ENCODE measurements around the gene XPC.

Gene XPC

DNA sequence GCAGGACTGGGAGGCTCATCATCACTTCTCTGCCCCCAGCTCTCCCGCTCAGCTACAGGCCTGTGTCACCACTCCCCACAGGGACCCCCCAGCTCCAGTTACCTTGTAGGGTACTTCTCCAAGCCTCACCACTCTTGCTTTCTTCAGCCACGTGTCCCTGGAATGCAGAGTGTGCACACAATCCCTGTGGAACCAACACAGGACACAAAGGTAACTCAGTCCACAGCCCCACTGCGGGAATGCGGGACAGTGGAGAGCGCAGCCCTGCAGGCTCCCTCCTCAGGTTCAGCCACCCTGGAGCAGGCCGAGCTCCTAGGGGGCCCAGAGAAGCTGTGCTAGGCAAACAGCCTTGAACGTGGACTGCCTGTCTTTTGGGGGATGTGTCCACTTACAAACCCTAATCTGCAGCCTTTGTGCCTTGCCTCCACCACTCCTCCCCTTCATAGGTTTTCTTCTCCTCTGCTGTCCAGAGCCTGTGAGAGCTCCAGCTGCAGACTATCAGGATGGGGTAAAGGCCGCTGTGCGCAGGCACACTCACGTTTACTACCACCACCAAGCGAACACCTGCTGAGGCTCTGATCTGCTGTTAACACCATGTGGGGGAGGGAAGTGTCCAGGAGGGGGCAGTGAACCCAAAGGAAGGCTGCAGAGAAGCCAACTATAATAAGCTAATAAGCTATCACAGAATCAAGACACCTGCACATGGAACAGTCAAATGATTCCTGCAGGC lies 26.0 kb downstream of the XPC start:
- H3K27ac ChIP-seq, result no peak overlapping the region
- TF ChIP-seq, protein P1, sequence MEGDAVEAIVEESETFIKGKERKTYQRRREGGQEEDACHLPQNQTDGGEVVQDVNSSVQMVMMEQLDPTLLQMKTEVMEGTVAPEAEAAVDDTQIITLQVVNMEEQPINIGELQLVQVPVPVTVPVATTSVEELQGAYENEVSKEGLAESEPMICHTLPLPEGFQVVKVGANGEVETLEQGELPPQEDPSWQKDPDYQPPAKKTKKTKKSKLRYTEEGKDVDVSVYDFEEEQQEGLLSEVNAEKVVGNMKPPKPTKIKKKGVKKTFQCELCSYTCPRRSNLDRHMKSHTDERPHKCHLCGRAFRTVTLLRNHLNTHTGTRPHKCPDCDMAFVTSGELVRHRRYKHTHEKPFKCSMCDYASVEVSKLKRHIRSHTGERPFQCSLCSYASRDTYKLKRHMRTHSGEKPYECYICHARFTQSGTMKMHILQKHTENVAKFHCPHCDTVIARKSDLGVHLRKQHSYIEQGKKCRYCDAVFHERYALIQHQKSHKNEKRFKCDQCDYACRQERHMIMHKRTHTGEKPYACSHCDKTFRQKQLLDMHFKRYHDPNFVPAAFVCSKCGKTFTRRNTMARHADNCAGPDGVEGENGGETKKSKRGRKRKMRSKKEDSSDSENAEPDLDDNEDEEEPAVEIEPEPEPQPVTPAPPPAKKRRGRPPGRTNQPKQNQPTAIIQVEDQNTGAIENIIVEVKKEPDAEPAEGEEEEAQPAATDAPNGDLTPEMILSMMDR (conservative IDR thresholded peaks at IDR 0.05), result peak; percentile 40
- no peak for TF ChIP-seq ZFX (IDR thresholded peaks at IDR 0.05)

DNA sequence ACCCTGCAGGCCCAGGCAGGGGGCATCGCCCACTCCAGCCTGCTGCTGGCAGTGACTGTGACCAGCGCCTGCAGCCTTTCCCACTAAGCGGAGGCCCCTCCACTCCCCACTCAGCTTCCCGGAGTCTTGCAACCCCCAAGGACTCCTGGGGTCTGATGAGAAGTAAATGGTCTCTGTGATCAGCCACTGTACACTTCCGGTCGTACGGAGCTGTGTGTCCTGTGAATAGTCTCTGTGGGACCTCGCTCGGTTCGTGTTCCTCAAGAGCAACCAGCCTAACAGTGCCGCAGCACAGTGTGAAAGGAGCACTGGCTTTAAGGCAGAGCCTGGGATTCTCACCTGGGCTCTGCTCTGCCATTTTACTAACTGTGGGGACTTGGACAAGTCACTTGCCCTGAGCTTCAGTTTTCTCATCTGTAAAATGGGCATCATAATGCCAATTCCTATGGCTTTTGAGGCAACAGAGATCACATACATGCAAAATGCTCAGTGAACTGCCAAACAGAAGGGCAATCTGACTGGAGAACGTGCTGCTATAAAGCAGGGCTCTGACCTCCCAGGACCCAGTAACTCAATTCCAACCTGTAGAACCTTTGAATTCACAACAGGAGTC lies 26.8 kb downstream of the XPC start:
- no peak overlapping the region for H3K27ac ChIP-seq
- no peak for TF ChIP-seq ZFX (IDR thresholded peaks at IDR 0.05)
- TF ChIP-seq, protein P1 (conservative IDR thresholded peaks at IDR 0.05), result no peak

DNA sequence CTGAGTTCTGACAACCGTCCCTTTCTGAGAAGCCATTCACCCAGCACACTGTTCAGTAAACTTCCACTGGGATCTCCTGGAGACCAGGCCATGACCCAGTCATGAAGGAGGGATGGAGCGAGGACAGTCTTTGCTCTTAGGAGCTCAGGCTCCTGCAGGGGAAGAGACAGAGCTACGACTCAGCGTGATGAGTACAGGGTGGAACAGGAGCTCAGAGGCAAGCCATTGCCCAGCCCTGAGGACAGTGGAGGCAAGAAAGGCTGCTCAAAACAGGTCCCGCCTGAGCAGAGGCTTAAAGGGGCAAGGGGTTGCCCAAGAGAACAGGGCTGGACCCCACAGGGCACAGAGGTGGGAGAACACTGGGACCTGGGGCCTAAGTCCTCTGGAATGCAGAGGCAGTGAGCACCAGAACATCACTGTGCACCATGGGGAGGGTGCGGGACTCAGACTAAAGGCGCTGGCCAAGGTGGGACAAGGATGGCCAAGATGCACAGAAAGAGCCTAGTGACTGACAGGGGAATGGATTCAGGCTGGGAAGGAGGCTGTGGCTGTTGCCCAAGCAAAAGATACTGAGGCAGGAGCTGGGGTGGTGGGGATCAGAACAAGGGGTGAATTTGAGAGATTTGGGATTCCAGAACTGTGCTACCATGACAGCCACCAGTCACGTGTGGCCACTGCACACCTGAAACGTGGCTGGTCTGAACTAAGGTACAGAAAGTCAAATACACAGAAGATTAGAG lies 27.7 kb downstream of the XPC start:
- H3K27ac ChIP-seq, result no peak overlapping the region
- no peak for TF ChIP-seq ZFX (IDR thresholded peaks at IDR 0.05)
- TF ChIP-seq, protein P1 (conservative IDR thresholded peaks at IDR 0.05), result no peak

DNA sequence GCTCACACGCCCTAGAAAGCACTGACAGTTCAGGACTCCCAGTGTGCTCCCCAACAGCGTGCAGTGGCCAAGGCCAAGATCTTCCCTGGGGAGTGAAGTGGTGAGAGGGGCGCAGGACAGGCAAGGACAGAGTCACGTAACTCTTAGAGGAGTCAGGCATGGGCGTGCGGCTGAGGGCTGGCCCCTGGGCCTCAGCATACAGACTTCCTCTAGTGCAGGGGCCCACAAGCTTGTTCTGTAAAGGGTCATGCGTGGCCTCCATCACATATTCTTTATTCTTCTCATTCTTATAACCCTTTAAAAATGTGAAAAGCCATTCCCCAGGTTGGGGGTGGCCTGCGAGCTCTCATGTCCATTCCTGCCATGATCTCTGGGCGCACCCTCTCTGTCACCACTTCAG lies 28.3 kb downstream of the XPC start:
- TF ChIP-seq, protein P1 (conservative IDR thresholded peaks at IDR 0.05), result no peak
- no peak for TF ChIP-seq ZFX (IDR thresholded peaks at IDR 0.05)
- no peak overlapping the region for H3K27ac ChIP-seq

DNA sequence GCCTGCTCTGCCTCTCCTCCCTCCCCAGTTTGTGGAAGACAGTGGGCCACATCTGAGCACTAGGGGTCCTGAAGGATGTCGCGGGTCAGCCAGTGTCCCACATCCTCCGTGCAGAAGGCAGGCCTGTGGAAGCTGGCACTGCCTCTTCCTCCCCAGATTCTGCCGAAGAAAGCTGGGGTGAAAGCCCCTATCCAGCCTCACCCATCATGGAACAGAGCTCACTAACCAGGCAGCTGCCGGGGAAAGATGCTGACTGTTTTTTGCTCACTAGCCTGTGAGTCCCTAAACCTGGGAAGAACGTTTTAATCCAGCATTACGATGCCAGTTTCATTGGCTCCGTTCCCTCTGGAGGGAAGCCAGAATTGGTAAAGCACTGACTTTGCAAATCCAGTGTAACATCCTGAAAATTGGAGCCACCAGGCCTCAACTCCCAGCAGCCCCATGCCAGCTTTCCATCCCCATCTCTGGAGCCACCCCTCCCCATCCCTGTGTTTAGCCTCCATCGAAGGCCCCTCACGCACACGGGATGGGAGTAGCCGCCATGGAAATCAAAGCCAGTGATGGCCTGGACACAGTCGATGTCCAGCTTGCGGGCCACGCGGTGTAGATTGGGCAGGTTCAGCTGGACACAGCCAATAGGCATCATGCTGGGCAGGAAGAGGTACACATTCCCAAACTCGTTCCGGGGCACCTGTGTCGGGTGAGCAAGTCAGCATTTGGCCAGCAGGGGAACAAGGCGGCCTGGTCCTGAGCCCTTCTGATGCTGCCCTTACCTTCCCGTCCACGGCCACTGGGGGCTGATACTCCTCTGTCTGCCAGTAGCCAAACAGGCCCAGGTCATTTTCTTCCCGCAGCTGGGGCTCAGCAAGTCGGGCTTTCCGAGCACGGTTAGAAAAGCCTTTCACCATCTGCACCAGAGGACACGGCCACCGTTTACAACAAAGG lies 30.1 kb downstream of the XPC start:
- TF ChIP-seq, protein P1 (conservative IDR thresholded peaks at IDR 0.05), result no peak; the same call in 1 of the 2 replicates
- no peak for TF ChIP-seq ZFX (IDR thresholded peaks at IDR 0.05)
- no peak overlapping the region for H3K27ac ChIP-seq

DNA sequence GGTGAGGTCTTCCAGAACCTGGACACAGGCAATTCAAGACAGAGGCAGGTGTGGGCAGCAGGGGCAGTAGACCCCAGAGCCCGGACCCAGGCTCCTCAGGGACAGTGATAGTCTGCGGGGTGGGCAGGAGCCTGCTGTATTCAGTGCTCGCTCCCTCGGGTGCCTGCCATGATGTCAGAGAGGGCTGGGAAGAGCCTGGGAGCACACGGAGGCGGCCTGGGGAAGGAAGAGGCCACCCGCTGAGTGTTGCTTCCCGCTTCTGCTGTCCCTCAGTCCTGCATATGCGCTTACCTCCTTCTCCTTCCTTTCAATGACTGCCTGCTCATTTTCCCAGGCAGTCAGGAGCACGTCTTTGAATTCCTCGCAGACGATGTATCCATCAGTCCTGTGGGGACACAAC lies 30.8 kb downstream of the XPC start:
- no peak for TF ChIP-seq ZFX (IDR thresholded peaks at IDR 0.05)
- TF ChIP-seq, protein P1 (conservative IDR thresholded peaks at IDR 0.05), result no peak
- H3K27ac ChIP-seq, result no peak overlapping the region

Measured in C4-2B (cell line).